CD4-positive, CD25-positive, alpha-beta regulatory T cell (primary cell): ENCODE results near the gene SH3GL3. TPM values are rescaled to one million over a fixed set of nuclear protein-coding genes. Genes with fewer than 3 reads are reported as not detected.

Source experiments
- ATAC-seq, 2 donors: fragments of 150-1000 bp; cut with Tn5 transposase; one replicate each; pipeline ENCODE4 v1.10.0; 2021; ENCODE audit warnings: low read depth in 2 of 2, moderate number of reproducible peaks in 2 of 2, moderate library complexity in 1 of 2
- DNase-seq, 3 donors: peaks; one replicate each; pipeline versions ENCODE4 v3.0.0 to v3.0.0-alpha.2; 2012 to 2022; ENCODE audit warnings: mixed read lengths in 1 of 3
- H3K27ac ChIP-seq: one replicate; pipeline ENCODE4 v1.7.0; 2013; ENCODE audit warnings: mild to moderate bottlenecking, low read length; ENCODE audit not compliant: insufficient read depth, poor library complexity, severe bottlenecking
- H3K27me3 ChIP-seq: one replicate; pipeline ENCODE4 v1.7.0; 2013; ENCODE audit warnings: low read length; ENCODE audit not compliant: control insufficient read depth, insufficient read depth
- H3K36me3 ChIP-seq: one replicate; pipeline ENCODE4 v1.7.0; 2013; ENCODE audit warnings: mild to moderate bottlenecking, low read length, moderate library complexity; ENCODE audit not compliant: control insufficient read depth, insufficient read depth
- H3K4me1 ChIP-seq: 2 replicates; pipeline ENCODE4 v1.7.0; 2013; ENCODE audit warnings: mild to moderate bottlenecking, low read length; ENCODE audit not compliant: insufficient read depth, control insufficient read depth, poor library complexity, severe bottlenecking
- H3K4me3 ChIP-seq: one replicate; pipeline ENCODE4 v1.7.0; 2013; ENCODE audit warnings: low read depth, mild to moderate bottlenecking, low read length, moderate library complexity
- H3K9me3 ChIP-seq, 2 experiments: 1 replicate in 1 of 2; 2 replicates in 1 of 2; pipeline ENCODE4 v1.7.0; 2013; ENCODE audit warnings: low read length in 2 of 2, mild to moderate bottlenecking in 1 of 2, moderate library complexity in 1 of 2; ENCODE audit not compliant: control insufficient read depth in 2 of 2
- H3K27ac Mint-ChIP-seq, 3 donors: one replicate each; pipeline ENCODE4 v1.8.0; 2020 to 2022; ENCODE audit warnings: mild to moderate bottlenecking in 3 of 3, mixed read lengths in 3 of 3, moderate library complexity in 2 of 3
- H3K27me3 Mint-ChIP-seq: one replicate; pipeline ENCODE4 v1.8.0; 2022; ENCODE audit warnings: mild to moderate bottlenecking, mixed read lengths
- H3K36me3 Mint-ChIP-seq: one replicate; pipeline ENCODE4 v1.8.0; 2020; ENCODE audit warnings: mixed read lengths
- H3K4me1 Mint-ChIP-seq, 4 donors: one replicate each; pipeline ENCODE4 v1.8.0; 2020 to 2022; ENCODE audit warnings: mixed read lengths in 4 of 4, mild to moderate bottlenecking in 1 of 4
- H3K4me3 Mint-ChIP-seq, 4 donors: one replicate each; pipeline ENCODE4 v1.8.0; 2020 to 2022; ENCODE audit warnings: mild to moderate bottlenecking in 4 of 4, mixed read lengths in 4 of 4, moderate library complexity in 3 of 4
- H3K9me3 Mint-ChIP-seq, 7 donors: one replicate each; pipeline ENCODE4 v1.8.0; 2020 to 2022; ENCODE audit warnings: mixed read lengths in 7 of 7, mild to moderate bottlenecking in 3 of 7, moderate library complexity in 2 of 7
- polyA plus RNA-seq, 4 donors: library from polyadenylated mRNA; unstranded; fragments of 300-500 nt; fragmentation: Illumina TruSeq; gene quantifications; one replicate each; pipeline ENCODE4 v1.2.3, GENCODE V29; 2021
- total RNA-seq: library from RNA; stranded (reverse); gene quantifications from one replicate; pipeline ENCODE4 v1.2.3, GENCODE V29; 2022

Gene SH3GL3
- total and polyA plus RNA-seq, 5 donors from 2014 or later, result not detected

DNA sequence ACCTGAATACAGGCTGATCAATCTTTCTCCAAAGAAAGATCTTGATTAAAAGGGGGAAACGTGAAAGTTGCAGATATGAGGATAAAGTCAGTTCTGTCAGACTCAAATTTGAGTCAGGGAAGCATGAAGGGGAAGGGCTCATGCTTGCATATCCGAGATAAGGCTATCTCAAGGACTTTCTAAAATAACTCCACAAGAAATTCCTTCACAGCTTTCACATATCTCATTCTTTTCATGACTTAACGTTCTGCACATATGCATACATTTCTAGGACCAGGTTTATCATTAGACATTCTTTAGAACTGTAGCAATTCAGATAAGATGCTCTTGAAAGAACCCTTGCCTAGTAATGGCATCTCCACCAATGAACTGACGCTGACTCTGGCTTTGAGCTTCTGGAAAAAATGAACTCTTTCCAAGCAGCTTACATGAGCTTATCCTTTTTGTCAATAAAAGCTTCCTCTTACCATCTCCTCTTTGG lies 15.9 kb downstream of the SH3GL3 start:
- no peak for ATAC-seq
- Histone ChIP-seq H3K9me3 (no peaks in the 10 kb centered on the region), H3K27me3 (no peaks in the 10 kb centered on the region), H3K4me3 (no peak overlapping the region), H3K4me1 (no peaks in the 10 kb centered on the region), H3K36me3 (no peaks in the 10 kb centered on the region), H3K27ac (no peak overlapping the region)
- Mint-ChIP-seq H3K9me3 (peaks cover 0 to 6% (median 0%) of the 10 kb centered on the region in 7 donors), H3K27me3 (no peaks in the 10 kb centered on the region), H3K36me3 (no peaks in the 10 kb centered on the region), H3K4me3 (no peak overlapping the region), H3K4me1 (no peaks in the 10 kb centered on the region), H3K27ac (no peak overlapping the region)
- no peak for DNase-seq

DNA sequence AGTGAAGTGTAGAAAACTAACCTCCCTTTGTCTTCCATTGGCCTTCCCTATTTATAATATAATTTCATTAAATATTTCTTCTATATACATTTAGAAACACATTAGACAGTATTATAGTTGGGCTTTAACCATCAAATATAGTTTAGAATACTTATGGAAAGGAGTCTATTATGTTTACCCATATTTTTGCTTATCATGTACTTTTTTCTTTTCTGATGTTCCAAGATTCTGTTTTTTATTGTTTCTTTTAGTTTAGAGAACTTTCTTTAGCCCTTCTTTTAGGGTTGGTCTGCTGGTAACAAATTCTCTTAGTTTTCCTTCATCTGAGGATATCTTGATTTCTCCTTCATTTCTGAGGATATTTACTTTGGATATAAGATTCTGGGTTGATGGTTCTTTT lies 23.7 kb downstream of the SH3GL3 start:
- Histone ChIP-seq H3K4me3 (no peak overlapping the region), H3K9me3 (no peaks in the 10 kb centered on the region), H3K4me1 (no peaks in the 10 kb centered on the region), H3K27me3 (no peaks in the 10 kb centered on the region), H3K27ac (no peak overlapping the region), H3K36me3 (no peaks in the 10 kb centered on the region)
- ATAC-seq (no peak), DNase-seq (no peak)
- H3K27ac Mint-ChIP-seq, result no peak overlapping the region
- H3K4me3 Mint-ChIP-seq, result no peak overlapping the region
- peaks cover 0 to 5% (median 1%) of the 10 kb centered on the region in 7 donors for H3K9me3 Mint-ChIP-seq
- H3K4me1 Mint-ChIP-seq, result no peaks in the 10 kb centered on the region
- H3K27me3 Mint-ChIP-seq, result peaks cover 4% of the 10 kb centered on the region
- H3K36me3 Mint-ChIP-seq, result no peaks in the 10 kb centered on the region

DNA sequence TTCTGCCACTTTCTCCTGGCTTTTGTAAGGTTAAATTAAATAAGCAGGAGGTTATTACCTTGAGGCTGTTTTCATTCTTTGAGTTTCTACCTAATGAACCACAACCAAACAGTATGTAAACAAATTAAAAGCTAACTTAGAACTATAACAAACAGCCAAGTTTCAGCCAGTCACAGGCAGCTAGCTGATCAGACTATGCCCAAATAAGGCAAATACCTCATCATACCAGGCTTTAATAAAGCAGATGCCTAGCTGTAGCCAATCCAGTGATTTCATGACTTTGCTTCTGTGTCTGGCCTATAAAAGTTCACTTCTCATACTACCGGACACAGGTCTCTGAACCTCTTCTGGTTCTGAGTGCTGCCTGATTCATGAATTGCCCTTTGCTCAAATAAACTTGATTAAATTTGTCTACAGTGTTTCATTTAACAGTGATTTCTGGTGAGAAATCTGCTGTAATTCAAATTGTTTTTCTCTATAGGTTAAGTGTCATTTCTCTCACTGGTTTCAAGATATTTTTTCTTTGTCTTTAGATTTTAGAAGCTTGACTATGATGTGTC lies 24.2 kb downstream of the SH3GL3 start:
- peaks cover 4% of the 10 kb centered on the region for H3K27me3 Mint-ChIP-seq
- no peak overlapping the region for H3K4me3 ChIP-seq
- no peaks in the 10 kb centered on the region for H3K36me3 ChIP-seq
- no peaks in the 10 kb centered on the region for H3K4me1 Mint-ChIP-seq
- H3K4me1 ChIP-seq, result no peaks in the 10 kb centered on the region
- H3K9me3 ChIP-seq, result no peaks in the 10 kb centered on the region
- H3K27ac ChIP-seq, result no peak overlapping the region
- ATAC-seq (no peak), DNase-seq (no peak)
- H3K36me3 Mint-ChIP-seq, result no peaks in the 10 kb centered on the region
- no peak overlapping the region for H3K27ac Mint-ChIP-seq
- H3K4me3 Mint-ChIP-seq, result no peak overlapping the region
- peaks cover 0 to 5% (median 1%) of the 10 kb centered on the region in 7 donors for H3K9me3 Mint-ChIP-seq
- no peaks in the 10 kb centered on the region for H3K27me3 ChIP-seq

DNA sequence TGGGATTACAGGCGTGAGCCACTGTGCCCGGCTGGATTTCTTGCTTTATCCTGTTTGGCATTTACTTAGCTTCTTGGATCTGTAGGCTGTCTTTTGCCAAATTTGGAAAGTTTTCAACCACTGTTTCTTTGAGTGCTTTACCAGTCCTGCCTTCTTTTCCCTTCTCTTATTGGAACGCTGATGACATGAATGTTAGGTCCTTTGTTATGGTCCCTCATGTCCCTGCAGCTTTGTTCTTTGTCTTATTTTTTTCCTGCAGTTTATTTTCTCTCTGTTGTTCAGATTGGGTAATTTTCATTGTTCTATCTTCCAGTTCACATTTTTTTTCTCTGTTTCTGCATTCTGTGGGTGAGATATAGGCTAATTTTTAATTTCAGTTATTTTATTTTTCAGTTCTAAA lies 25.0 kb downstream of the SH3GL3 start:
- Mint-ChIP-seq H3K27me3 (peaks cover 4% of the 10 kb centered on the region), H3K4me3 (no peak overlapping the region), H3K36me3 (no peaks in the 10 kb centered on the region)

DNA sequence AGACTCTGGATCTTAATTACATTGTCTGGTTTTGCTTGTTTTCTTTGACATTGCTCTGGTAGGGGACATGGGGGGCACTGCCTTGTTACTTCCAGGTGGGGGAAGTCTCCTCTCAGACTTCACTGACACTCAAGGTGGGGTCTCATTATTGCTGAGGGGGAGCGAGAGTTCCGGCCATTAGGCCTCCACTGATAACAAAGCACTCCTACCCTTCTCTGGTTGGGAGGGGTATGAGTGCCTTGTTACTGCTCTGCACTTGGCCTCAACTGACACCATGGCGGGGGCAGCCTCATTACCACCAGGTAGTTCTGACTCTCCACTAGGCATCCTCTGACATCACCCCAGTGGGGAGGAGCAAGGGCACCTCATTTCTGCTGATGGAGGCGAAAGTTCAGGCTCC lies 25.7 kb downstream of the SH3GL3 start:
- Mint-ChIP-seq H3K36me3 (no peaks in the 10 kb centered on the region), H3K9me3 (peaks cover 0 to 5% (median 1%) of the 10 kb centered on the region in 7 donors), H3K27me3 (peaks cover 4% of the 10 kb centered on the region), H3K4me1 (no peaks in the 10 kb centered on the region), H3K27ac (peak overlapping the region in 1 of 3 donors; percentile 10), H3K4me3 (no peak overlapping the region)
- DNase-seq (no peak), ATAC-seq (no peak)
- no peaks in the 10 kb centered on the region for H3K27me3 ChIP-seq
- no peaks in the 10 kb centered on the region for H3K4me1 ChIP-seq
- H3K4me3 ChIP-seq, result no peak overlapping the region
- H3K27ac ChIP-seq, result no peak overlapping the region
- H3K9me3 ChIP-seq, result no peaks in the 10 kb centered on the region
- H3K36me3 ChIP-seq, result no peaks in the 10 kb centered on the region

More for the DNA sequence above, 25.0 kb downstream of the SH3GL3 start:
- no peak overlapping the region for H3K4me3 ChIP-seq
- DNase-seq, result no peak
- Mint-ChIP-seq H3K9me3 (peaks cover 0 to 5% (median 1%) of the 10 kb centered on the region in 7 donors), H3K27ac (no peak overlapping the region), H3K4me1 (no peaks in the 10 kb centered on the region)
- H3K36me3 ChIP-seq, result no peaks in the 10 kb centered on the region
- no peaks in the 10 kb centered on the region for H3K4me1 ChIP-seq
- H3K27ac ChIP-seq, result no peak overlapping the region
- H3K27me3 ChIP-seq, result no peaks in the 10 kb centered on the region
- H3K9me3 ChIP-seq, result no peaks in the 10 kb centered on the region
- ATAC-seq, result no peak

DNA sequence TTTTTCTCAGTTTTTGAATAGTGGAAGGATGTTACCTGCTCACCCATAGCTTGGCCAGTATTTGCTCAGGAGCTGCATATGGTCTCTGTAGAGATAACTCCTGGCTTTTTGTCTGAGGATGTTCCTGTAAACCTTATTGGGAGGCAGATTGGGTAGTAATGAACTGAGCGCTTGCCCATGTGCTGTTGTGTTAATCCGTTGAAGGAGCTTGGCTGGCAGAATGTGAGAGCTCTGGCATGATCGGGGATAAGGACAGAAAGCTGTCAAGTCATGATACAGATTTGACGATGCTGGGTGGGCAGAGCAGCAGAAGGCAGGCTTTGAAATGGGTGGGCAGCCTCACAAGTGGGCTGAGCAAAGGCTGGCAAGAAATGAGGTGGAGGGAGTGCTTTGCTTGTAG lies 27.4 kb downstream of the SH3GL3 start:
- Histone ChIP-seq H3K27me3 (no peaks in the 10 kb centered on the region), H3K4me1 (no peaks in the 10 kb centered on the region), H3K36me3 (no peaks in the 10 kb centered on the region), H3K4me3 (no peak overlapping the region), H3K27ac (no peak overlapping the region), H3K9me3 (no peaks in the 10 kb centered on the region)
- DNase-seq, result no peak
- Mint-ChIP-seq H3K36me3 (no peaks in the 10 kb centered on the region), H3K4me3 (no peak overlapping the region), H3K9me3 (peaks cover 0 to 6% (median 1%) of the 10 kb centered on the region in 7 donors), H3K27me3 (peaks cover 4% of the 10 kb centered on the region), H3K27ac (no peak overlapping the region), H3K4me1 (no peaks in the 10 kb centered on the region)
- ATAC-seq, result no peak

DNA sequence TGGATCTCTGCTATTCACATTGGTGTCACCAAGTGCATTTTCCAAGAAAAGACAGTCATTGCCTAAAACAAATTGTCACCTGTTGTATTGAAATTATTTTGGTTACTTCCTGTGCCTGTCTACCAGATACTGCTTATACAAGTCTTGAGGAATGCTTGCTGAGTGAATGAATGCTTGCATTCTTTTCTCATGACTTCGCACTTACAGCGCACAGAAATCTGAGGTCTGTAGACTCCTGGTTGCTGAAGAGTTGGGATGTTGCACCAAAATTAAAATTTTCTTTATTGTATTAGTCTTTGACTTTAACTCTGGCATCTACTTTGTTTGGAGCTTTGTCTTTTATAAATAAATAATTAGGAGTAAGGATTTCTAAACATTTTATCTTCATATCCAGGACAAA lies 28.4 kb downstream of the SH3GL3 start:
- H3K27ac ChIP-seq, result no peak overlapping the region
- no peak for DNase-seq
- no peaks in the 10 kb centered on the region for H3K4me1 Mint-ChIP-seq
- no peak overlapping the region for H3K27ac Mint-ChIP-seq
- no peaks in the 10 kb centered on the region for H3K36me3 Mint-ChIP-seq
- H3K9me3 ChIP-seq, result no peaks in the 10 kb centered on the region
- no peak overlapping the region for H3K4me3 Mint-ChIP-seq
- H3K9me3 Mint-ChIP-seq, result peaks cover 0 to 6% (median under 1%) of the 10 kb centered on the region in 7 donors
- H3K4me1 ChIP-seq, result no peaks in the 10 kb centered on the region
- H3K27me3 Mint-ChIP-seq, result peaks cover 4% of the 10 kb centered on the region
- ATAC-seq, result no peak
- H3K4me3 ChIP-seq, result no peak overlapping the region
- H3K36me3 ChIP-seq, result no peaks in the 10 kb centered on the region
- no peaks in the 10 kb centered on the region for H3K27me3 ChIP-seq

DNA sequence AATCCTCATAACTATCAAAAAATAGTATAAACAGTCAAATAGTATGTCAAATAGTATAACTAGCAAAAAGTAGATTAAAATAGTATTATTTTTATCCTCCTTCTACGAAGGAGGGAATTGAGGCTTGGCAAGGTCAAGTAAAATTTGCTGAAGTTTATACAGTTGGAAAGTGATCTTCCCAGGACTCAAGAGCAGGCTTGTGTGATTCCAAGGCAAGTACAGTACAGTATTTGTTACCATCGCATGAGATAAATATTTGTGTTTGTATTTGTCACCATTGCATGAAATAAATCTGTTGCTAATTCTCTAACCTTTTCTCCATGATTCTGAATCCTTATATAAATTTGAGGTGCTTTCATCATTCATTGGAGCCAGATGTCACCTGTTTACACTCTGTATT lies 28.9 kb downstream of the SH3GL3 start:
- Histone ChIP-seq H3K36me3 (no peaks in the 10 kb centered on the region), H3K4me3 (no peak overlapping the region), H3K4me1 (no peaks in the 10 kb centered on the region), H3K9me3 (no peaks in the 10 kb centered on the region), H3K27ac (no peak overlapping the region), H3K27me3 (no peaks in the 10 kb centered on the region)
- Mint-ChIP-seq H3K27ac (no peak overlapping the region), H3K36me3 (no peaks in the 10 kb centered on the region), H3K27me3 (peaks cover 4% of the 10 kb centered on the region), H3K9me3 (peaks cover 0 to 6% (median 0%) of the 10 kb centered on the region in 7 donors), H3K4me3 (no peak overlapping the region), H3K4me1 (no peaks in the 10 kb centered on the region)
- DNase-seq (no peak), ATAC-seq (no peak)
